HFF-Myc (cell line): ENCODE results near the gene SNRPD1.

Experiments
- DNase-seq: peaks from one replicate; pipeline ENCODE4 v3.0.0-alpha.2; 2011; ENCODE audit warnings: low read depth; ENCODE audit errors: extremely low read depth
- H3K4me3 ChIP-seq: replicated peaks from 2 replicates; pipeline ENCODE4 v1.5.1; 2011; ENCODE audit warnings: low read depth, mild to moderate bottlenecking, control low read depth, low read length
- CTCF ChIP-seq: IDR thresholded peaks from 2 replicates; pipeline ENCODE4 v1.5.1; 2012; ENCODE audit warnings: mild to moderate bottlenecking, low read depth, low read length, control low read depth; ENCODE audit errors: missing control alignments

Gene SNRPD1

GRCh38 chr18:21652073-21652472 lies 40.0 kb downstream of the SNRPD1 start:
- no peak for TF ChIP-seq CTCF

GRCh38 chr18:21653361-21653760 lies 41.2 kb downstream of the SNRPD1 start:
- no peak for TF ChIP-seq CTCF
- no peak overlapping the region for H3K4me3 ChIP-seq
- DNase-seq, result no peak

More at GRCh38 chr18:21652073-21652472, 40.0 kb downstream of the SNRPD1 start:
- no peak overlapping the region for H3K4me3 ChIP-seq
- DNase-seq, result no peak

GRCh38 chr18:21656402-21656801 lies 44.3 kb downstream of the SNRPD1 start:
- H3K4me3 ChIP-seq, result no peak overlapping the region
- TF ChIP-seq CTCF, result no peak
- DNase-seq, result no peak

- TF ChIP-seq CTCF, result no peak
- no peak overlapping the region for H3K4me3 ChIP-seq
- DNase-seq, result no peak
Observed at GRCh38 chr18:21660078-21660477, 48.0 kb downstream of the SNRPD1 start.

- DNase-seq, result no peak
- TF ChIP-seq CTCF, result no peak
- H3K4me3 ChIP-seq, result no peak overlapping the region
Observed at GRCh38 chr18:21662581-21662980, 50.5 kb downstream of the SNRPD1 start.

- H3K4me3 ChIP-seq, result no peak overlapping the region
- no peak for TF ChIP-seq CTCF
- DNase-seq, result no peak
Observed at GRCh38 chr18:21663578-21663977, 51.5 kb downstream of the SNRPD1 start.

- TF ChIP-seq CTCF, result no peak
- H3K4me3 ChIP-seq, result no peak overlapping the region
- DNase-seq, result no peak
Observed at GRCh38 chr18:21664069-21664468, 52.0 kb downstream of the SNRPD1 start.
